ENCODE results near the gene ETS1. TPM values are rescaled to one million over a fixed set of nuclear protein-coding genes. Genes with fewer than 3 reads are reported as not detected.

Gene ETS1
- total RNA-seq, 1 experiment from 2014 or later: 29.9 TPM

DNA sequence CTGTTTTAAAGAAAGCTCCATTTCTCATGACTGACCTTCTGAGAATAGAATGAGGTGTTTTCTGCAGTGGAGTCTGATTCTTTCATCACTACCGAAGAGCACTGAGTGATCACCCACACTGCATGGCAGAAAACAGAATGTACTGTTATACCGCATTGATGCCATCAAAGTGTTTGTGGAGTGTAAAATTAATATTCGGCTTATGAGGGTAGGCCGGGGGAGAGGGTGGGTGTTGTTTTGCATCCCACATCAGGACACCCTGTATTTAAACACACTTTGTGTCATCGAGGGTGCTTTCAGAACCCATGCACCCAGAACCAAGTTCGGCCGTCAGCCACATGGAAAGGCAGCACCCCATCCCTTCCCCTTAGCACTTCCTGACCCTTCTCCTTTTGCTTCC is 41.3 kb upstream of the ETS1 start:
- Histone ChIP-seq H3K27me3 (ENCODE audit: insufficient read depth, low read length) (no peaks in the 10 kb centered on the region), H3K4me1 (ENCODE audit: insufficient read depth, low read length) (peaks cover 2% of the 10 kb centered on the region; the same call in 1 of the 2 replicates), H2BK5ac (ENCODE audit: insufficient read length, low read length) (no peak overlapping the region), H4K5ac (ENCODE audit: insufficient read length, low read depth, low read length) (no peak overlapping the region), H3K9me3 (ENCODE audit: control insufficient read depth, low read depth, low read length) (no peaks in the 10 kb centered on the region), H2BK15ac (ENCODE audit: low read depth, low read length) (no peak overlapping the region), H3K23me2 (ENCODE audit: insufficient read length, low read depth, low read length, poor library complexity, severe bottlenecking) (no peaks in the 10 kb centered on the region), H2BK12ac (ENCODE audit: insufficient read length, low read depth, low read length) (no peak overlapping the region), H3K4ac (ENCODE audit: low read depth, low read length) (no peak overlapping the region), H2BK120ac (ENCODE audit: low read depth, low read length, poor library complexity, severe bottlenecking) (no peak overlapping the region), H3K18ac (ENCODE audit: insufficient read length, low read depth, low read length) (no peak overlapping the region), H3K27ac (ENCODE audit: insufficient read length, low read depth, low read length) (no peak overlapping the region), H3K56ac (ENCODE audit: insufficient read length, low read depth, low read length) (no peak overlapping the region), H2AFZ (ENCODE audit: low read length) (no peak overlapping the region), H4K91ac (ENCODE audit: insufficient read length, low read depth, low read length) (no peak overlapping the region), H3K14ac (ENCODE audit: insufficient read depth, low read length) (no peak overlapping the region), H4K20me1 (ENCODE audit: control insufficient read depth, insufficient read depth, insufficient read length) (no peaks in the 10 kb centered on the region), H3K79me1 (ENCODE audit: insufficient read depth, low read depth, low read length, poor library complexity, severe bottlenecking) (no peaks in the 10 kb centered on the region), H2BK20ac (ENCODE audit: low read depth, low read length, poor library complexity, severe bottlenecking) (no peak overlapping the region), H3K79me2 (ENCODE audit: insufficient read depth, low read length) (no peaks in the 10 kb centered on the region), H2AK5ac (ENCODE audit: insufficient read length, low read length) (no peak overlapping the region), H3T11ph (ENCODE audit: low read length) (no peak overlapping the region), H3K23ac (ENCODE audit: insufficient read length, low read depth, low read length) (no peak overlapping the region), H4K8ac (replicated peaks; ENCODE audit: insufficient read length, low read depth, low read length) (no peak overlapping the region), H3K4me2 (ENCODE audit: insufficient read depth, insufficient read length, low read length) (no peak overlapping the region), H3K9ac (ENCODE audit: extremely low read depth, insufficient read length, low read length) (no peak overlapping the region)
- no CpG with 5 or more reads among the region's 7 CpGs for WGBS (ENCODE audit: extremely low coverage, insufficient read length, low lambda C conversion rate)
- no peaks in the 10 kb centered on the region for H3K9me3 Mint-ChIP-seq
- H3K36me3 Mint-ChIP-seq (ENCODE audit: insufficient read depth in 1 of 3, low read depth in 3 of 3): no peaks in the 10 kb centered on the region; a peak in 1 of 7 replicates
- H3K27ac Mint-ChIP-seq: no peak overlapping the region
- no peak for DNase-seq
- TF ChIP-seq, protein P1, sequence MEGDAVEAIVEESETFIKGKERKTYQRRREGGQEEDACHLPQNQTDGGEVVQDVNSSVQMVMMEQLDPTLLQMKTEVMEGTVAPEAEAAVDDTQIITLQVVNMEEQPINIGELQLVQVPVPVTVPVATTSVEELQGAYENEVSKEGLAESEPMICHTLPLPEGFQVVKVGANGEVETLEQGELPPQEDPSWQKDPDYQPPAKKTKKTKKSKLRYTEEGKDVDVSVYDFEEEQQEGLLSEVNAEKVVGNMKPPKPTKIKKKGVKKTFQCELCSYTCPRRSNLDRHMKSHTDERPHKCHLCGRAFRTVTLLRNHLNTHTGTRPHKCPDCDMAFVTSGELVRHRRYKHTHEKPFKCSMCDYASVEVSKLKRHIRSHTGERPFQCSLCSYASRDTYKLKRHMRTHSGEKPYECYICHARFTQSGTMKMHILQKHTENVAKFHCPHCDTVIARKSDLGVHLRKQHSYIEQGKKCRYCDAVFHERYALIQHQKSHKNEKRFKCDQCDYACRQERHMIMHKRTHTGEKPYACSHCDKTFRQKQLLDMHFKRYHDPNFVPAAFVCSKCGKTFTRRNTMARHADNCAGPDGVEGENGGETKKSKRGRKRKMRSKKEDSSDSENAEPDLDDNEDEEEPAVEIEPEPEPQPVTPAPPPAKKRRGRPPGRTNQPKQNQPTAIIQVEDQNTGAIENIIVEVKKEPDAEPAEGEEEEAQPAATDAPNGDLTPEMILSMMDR (conservative IDR thresholded peaks at IDR 0.05): no peak
- no peak overlapping the region for H3K4me3 Mint-ChIP-seq
- H3K4me1 Mint-ChIP-seq: peaks cover 17 to 39% of the 10 kb centered on the region in 2 experiments
- peaks cover 13% of the 10 kb centered on the region for H3K27me3 Mint-ChIP-seq (ENCODE audit: low read depth)

All from H9 (cell line).